KOPT-K1 (cell line): Measurements from ENCODE around the gene HSPA1B.
"Not testable (repeated sequence)": the region's sequence is repeated elsewhere in the genome, so short reads cannot be mapped to it uniquely, and the experiment has no call there.

Experiments
- H3K27ac ChIP-seq: fragments of 200-600 bp; sonication (generic); 2 replicates; pipeline ENCODE4 v1.5.1; 2016; ENCODE audit warnings: antibody characterized with exemption, mild to moderate bottlenecking, low read depth, low read length; ENCODE audit not compliant: poor library complexity, severe bottlenecking
- H3K36me3 ChIP-seq: fragments of 200-600 bp; sonication (generic); 2 replicates; pipeline ENCODE4 v1.5.1; 2017; ENCODE audit warnings: antibody characterized with exemption, mild to moderate bottlenecking, low read length, moderate library complexity; ENCODE audit not compliant: insufficient read depth
- H3K9me3 ChIP-seq: fragments of 200-600 bp; sonication (generic); 2 replicates; pipeline ENCODE4 v1.5.1; 2017; ENCODE audit warnings: antibody characterized with exemption, low read length, mild to moderate bottlenecking; ENCODE audit not compliant: insufficient read depth, poor library complexity, severe bottlenecking

HSPA1B gene

DNA sequence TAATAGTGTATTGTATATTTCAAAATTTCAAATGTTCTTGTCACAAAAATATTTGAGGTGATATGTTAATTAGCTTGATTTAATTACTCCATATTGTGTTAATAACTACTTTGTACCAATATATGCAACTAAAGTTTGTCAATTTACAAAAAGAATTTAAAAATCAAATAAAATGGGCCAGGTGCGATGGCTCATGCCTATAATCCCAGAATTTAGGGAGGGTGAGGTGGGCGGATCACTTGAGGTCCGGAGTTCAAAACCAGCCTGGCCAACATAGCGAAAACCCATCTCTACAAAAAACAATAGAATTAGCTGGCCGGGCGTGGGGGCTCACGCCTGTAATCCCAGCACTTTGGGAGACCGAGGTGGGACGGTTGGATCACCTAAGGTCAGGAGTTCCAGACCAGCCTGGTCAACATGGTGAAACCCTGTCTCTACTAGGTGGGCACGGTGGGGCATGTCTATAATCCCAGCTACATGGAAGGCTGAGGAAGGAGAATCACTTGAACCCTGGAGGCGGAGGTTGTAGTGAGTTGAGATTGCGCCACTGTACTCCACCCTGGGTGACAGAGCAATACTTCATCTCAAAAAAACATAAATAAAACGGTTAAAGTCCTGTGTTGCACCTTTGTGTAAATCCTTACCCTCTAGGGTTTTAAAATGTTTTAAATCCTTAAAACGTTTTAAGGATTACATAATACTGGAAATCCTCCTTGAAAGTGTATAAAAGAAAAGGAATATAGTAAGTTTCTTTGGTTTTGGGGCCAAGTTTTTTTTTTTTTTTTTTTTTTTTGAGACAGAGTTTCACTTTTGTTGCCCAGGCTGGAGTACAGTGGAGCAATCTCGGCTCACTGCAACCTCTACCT, 4.0 kb downstream of the HSPA1B start:
- H3K9me3 ChIP-seq: no peaks in the 10 kb centered on the region
- H3K27ac ChIP-seq: peak overlapping the region; percentile 55
- peaks cover 14% of the 10 kb centered on the region for H3K36me3 ChIP-seq

DNA sequence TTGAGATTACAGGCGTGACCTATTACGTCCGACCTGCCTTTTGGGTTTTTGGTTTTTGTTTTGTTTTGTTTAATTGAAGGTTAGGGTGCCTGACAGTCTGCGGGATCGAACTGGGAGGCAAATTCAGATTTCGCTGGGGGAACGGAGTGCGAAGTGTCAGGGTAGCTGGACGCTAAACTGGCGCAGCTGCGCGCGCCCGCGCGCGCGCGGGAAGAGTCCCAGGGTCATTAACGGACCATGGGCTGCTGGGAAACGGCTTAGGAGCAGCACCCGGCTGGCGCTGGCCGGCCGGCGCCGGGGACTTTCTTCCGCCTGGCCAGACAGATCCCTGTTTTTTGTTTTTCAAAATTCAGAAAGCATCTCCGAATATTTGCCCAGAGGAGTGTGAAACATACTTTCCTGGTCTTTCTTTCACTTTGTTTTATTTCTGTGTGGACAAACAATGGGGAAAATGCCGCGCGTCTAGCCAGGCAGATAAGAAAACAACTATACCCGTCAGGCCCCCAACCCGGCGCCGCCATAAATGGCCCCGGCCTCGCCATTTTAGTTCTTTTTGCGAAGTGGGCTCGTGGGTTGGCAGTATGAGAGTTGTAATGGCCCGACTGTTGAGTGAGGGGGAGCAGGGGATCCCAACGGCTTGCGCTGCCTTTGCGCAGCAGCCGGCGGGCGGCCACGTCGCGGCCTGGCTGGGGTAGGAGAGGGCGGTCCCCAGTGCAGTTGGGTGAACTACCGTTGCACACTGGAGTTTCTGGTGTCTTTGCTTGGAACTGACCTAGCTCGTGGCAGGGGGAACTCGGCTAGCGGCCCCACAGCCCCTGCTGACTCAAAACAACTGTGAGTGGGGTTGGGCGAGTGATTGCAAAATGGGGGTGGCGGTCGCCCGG, 7.1 kb downstream of the HSPA1B start:
- Histone ChIP-seq H3K9me3 (no peaks in the 10 kb centered on the region), H3K27ac (peak overlapping the region; percentile 96), H3K36me3 (peaks cover 44% of the 10 kb centered on the region)

GRCh38 chr6:31836047-31836473, 8.5 kb downstream of the HSPA1B start:
- H3K36me3 ChIP-seq: peaks cover 59% of the 10 kb centered on the region
- peak overlapping the region; percentile 96 for H3K27ac ChIP-seq
- H3K9me3 ChIP-seq: no peaks in the 10 kb centered on the region

DNA sequence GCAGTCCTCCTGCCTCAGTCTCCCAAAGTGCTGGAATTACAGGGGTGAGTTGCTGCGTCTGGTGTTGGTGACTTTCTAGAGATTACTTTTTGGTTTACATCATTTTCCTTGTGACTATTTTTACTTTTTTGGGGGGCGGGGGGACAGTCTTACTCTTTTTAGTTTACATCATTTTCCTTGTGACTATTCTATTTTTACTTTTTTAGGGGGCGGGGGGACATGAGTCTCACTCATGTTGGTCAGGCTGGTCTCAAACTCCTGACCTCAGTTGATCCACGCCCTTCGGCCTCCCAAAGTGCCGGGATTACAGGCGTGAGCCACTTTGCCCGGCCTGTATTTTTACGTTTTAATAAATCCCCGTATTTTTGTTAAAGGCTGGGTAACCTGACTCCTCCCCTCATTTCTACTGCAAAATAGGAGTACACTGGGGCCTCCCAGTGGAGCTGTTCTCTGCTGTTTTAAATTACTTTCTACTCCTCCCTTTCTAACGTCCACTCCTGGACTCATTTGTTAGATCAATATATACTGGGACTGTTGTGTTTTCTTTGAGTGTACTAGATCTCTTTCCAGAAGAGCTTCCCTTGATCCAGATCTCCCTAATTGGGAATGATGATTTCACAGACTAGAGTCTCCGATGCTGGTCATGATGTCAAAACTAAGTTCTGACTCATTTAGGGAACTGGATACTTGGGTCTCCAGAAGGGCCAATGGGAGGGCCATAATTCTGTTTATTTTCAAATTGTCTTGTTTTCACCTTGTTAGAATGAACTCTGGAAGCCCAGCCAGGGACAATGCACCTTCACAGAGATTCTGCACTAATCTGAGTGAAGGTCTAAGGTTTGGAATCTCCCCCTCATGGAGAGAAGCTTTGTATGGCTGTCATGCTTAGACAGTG, 9.2 kb downstream of the HSPA1B start:
- no peaks in the 10 kb centered on the region for H3K9me3 ChIP-seq
- H3K36me3 ChIP-seq: peaks cover 57% of the 10 kb centered on the region
- peak overlapping the region; percentile 96 for H3K27ac ChIP-seq

DNA sequence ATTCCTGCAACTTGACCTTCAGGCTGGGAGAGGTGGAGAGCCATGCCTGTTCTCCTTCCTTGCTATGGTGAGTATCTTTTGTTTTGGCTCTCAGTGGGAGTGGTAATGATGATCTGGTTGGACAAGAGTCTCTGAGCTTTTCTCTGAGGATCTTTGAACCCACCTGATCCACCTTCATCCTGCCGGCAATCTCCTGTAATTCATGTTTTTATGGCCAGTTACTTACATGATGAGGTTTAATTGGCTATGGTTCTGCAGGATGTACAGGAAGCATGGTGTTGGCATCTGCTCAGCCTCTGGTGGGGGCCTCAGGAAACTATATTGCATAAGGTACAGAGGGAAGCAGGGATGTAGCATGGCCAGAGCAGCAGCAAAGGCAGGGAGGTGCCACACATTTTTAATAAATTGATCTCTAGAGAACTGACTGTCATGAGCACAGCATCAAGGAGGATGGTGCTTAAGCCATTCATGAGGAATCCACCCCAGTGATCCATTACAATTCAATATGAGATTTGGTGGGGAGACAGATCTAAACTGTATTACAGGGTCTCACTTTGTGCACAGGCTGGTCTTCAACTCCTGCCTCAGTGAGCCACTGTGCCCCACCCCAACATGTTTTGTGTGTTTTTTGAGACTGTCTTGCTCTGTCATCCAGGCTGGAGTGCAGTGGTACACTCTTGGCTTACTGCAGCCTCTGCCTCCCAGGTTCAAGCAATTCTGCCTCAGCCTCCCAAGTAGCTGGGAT, 10.0 kb downstream of the HSPA1B start:
- Histone ChIP-seq H3K9me3 (no peaks in the 10 kb centered on the region), H3K36me3 (peaks cover 57% of the 10 kb centered on the region), H3K27ac (peak overlapping the region; percentile 96)

GRCh38 chr6:31838114-31838553, 10.6 kb downstream of the HSPA1B start:
- Histone ChIP-seq H3K27ac (peak overlapping the region; percentile 96), H3K36me3 (peaks cover 57% of the 10 kb centered on the region)
- H3K9me3 ChIP-seq: not testable (repeated sequence)

DNA sequence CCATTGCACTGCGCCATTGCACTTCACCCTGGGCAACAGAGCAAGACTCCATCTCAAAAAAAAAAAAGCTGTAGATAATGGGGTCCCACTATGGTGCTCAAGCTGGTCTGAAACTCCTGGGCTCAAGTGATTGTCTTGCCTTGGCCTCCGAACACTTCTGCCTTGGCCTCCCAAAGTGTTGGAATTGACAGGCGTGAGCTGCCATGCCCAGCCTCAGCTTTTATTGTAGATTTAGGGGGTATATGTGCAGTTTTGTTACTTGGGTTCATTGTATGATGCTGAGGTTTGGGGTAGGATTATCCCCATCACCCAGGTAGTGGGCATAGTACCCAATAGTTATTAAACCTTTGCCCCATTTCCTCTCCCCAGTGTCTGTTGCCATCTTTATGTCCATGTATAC, 11.4 kb downstream of the HSPA1B start:
- H3K36me3 ChIP-seq: peaks cover 57% of the 10 kb centered on the region
- H3K9me3 ChIP-seq: no peaks in the 10 kb centered on the region
- no peak overlapping the region for H3K27ac ChIP-seq

DNA sequence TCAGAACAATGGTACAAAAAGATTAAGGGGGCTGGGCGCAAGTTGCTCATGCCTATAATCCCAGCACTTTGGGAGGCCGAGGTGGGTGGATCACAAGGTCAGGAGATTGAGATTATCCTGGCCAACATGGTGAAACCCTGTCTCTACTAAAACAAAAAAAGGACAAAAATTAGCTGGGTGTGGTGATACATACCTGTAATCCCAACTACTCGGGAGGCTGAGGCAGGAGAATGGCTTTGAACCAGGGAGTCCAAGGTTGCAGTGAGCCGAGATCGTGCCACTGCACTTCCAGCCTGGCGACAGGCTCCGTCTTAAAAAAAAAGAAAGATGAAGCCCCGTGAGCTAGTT, 12.2 kb downstream of the HSPA1B start:
- H3K27ac ChIP-seq, H3K9me3 ChIP-seq: not testable (repeated sequence)
- peaks cover 57% of the 10 kb centered on the region for H3K36me3 ChIP-seq

DNA sequence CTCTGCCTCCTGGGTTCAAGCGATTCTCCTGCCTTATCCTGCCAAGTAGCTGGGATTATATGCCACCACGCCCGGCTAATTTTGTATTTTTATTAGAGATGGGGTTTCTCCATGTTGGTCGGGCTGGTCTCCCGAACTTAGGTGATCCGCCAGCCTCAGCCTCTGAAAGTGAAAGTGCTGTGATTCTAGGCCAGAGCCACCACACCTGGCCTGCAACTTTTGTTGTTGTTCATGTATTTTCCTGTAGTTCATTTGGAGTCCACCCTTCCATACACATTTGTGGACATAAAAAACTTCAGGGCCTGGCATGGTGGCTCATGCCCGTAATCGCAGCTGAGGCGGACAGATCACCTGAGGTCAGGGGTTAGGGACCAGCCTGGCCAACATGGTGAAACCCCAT, 14.5 kb downstream of the HSPA1B start:
- H3K36me3 ChIP-seq: peaks cover 43% of the 10 kb centered on the region
- H3K27ac ChIP-seq: no peak overlapping the region

GRCh38 chr6:31844507-31844906, 17.0 kb downstream of the HSPA1B start:
- no peaks in the 10 kb centered on the region for H3K9me3 ChIP-seq
- H3K27ac ChIP-seq: no peak overlapping the region
- peaks cover 18% of the 10 kb centered on the region for H3K36me3 ChIP-seq

More for the DNA sequence above, 14.5 kb downstream of the HSPA1B start:
- no peaks in the 10 kb centered on the region for H3K9me3 ChIP-seq

GRCh38 chr6:31847276-31847978, 19.9 kb downstream of the HSPA1B start:
- Histone ChIP-seq H3K27ac (no peak overlapping the region), H3K36me3 (no peaks in the 10 kb centered on the region), H3K9me3 (no peaks in the 10 kb centered on the region)

GRCh38 chr6:31850765-31851484, 23.4 kb downstream of the HSPA1B start:
- Histone ChIP-seq H3K9me3 (no peaks in the 10 kb centered on the region), H3K36me3 (no peaks in the 10 kb centered on the region), H3K27ac (no peak overlapping the region)

- H3K36me3 ChIP-seq: no peaks in the 10 kb centered on the region
- H3K27ac ChIP-seq: no peak overlapping the region
- H3K9me3 ChIP-seq: no peaks in the 10 kb centered on the region
Measured at GRCh38 chr6:31851485-31851832, 23.9 kb downstream of the HSPA1B start.
